Activated naive CD8-positive, alpha-beta T cell treated with anti-CD3 and anti-CD28 coated beads, Interleukin-2, amount 10 ng/mL, durations not matched to agents 7 days and 5 days (primary cell): Measurements from ENCODE around the gene PKDCC. TPM values are rescaled to one million over a fixed set of nuclear protein-coding genes. Genes with fewer than 3 reads are reported as not detected.

ENCODE experiments used
- ATAC-seq: fragments of 150-1000 bp; cut with Tn5 transposase; one replicate; pipeline ENCODE4 v1.10.0; 2021; ENCODE audit warnings: low read depth, moderate library complexity
- POLR2A ChIA-PET: fragments of 350-600 bp; sonication (Branson Sonifier 250); formaldehyde crosslinking; loops from one replicate; lab custom pipeline; 2021; ENCODE audit warnings: antibody characterized with exemption; lab: Charles Lee
- DNase-seq: peaks from one replicate; pipeline ENCODE4 v3.0.0; 2021
- H3K27ac Mint-ChIP-seq: one replicate; pipeline ENCODE4 v1.8.0; 2022; ENCODE audit warnings: mild to moderate bottlenecking, mixed read lengths
- H3K27me3 Mint-ChIP-seq: one replicate; pipeline ENCODE4 v1.8.0; 2022; ENCODE audit warnings: mild to moderate bottlenecking, moderate library complexity, mixed read lengths
- H3K36me3 Mint-ChIP-seq: one replicate; pipeline ENCODE4 v1.8.0; 2021; ENCODE audit warnings: mild to moderate bottlenecking, mixed read lengths
- H3K4me1 Mint-ChIP-seq: one replicate; pipeline ENCODE4 v1.8.0; 2021; ENCODE audit warnings: mixed read lengths
- H3K4me3 Mint-ChIP-seq: one replicate; pipeline ENCODE4 v1.8.0; 2022; ENCODE audit warnings: mild to moderate bottlenecking, moderate library complexity, mixed read lengths
- H3K9me3 Mint-ChIP-seq: one replicate; pipeline ENCODE4 v1.8.0; 2021; ENCODE audit warnings: mixed read lengths
- total RNA-seq, 2 experiments: library from RNA; stranded (reverse); gene quantifications; one replicate each; pipeline ENCODE4 v1.2.3, GENCODE V29; 2021

Gene PKDCC
- total RNA-seq, result not detected

DNA sequence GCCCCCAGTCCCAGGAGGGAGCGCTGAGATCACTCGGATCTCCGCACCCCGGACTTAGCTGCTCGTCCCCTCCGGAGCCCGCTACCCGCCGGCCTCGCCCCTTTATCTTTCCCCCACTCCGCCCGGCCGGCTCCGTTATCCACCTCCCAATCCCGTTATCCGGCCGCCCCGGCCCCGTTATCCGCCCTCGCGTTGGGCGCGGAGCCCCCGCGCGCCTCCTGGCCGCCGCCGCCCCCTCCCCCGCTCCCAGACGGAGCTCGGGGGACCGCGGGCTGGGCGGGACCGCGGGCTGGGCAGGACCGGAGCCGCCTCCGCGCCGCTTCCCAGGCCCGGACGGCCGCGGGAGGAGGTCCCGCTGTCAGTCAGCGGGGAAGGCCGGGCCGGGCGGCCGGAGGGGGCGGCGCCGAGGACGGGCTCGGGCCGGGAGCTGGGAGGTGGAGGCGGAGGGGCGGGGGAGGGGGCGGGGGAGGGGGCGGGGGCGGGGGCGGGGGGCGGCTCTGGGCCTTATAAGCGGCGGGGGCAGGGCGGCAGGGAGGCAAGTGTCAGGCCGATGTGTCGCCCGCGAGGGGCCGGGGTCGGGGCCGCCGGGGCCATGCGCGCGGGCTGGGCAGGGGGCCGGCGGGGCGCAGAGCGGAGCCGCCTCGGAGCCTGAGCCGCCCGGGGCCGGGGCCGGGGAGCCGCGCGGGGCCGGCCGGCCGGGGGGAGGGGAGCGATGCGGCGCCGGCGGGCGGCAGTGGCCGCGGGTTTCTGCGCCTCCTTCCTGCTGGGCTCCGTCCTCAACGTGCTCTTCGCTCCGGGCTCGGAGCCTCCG lies at the start of gene PKDCC:
Gene PKDCC (plus strand): TSS at position 534 of the 811 bp plus-strand sequence. CDS start 179 bp downstream, at position 713.
- H3K27me3 Mint-ChIP-seq, result peaks cover 64% of the 10 kb centered on the region
- peak; percentile 54 for DNase-seq
- no peaks in the 10 kb centered on the region for H3K9me3 Mint-ChIP-seq
- peak; percentile 63 for ATAC-seq
- H3K4me1 Mint-ChIP-seq, result no peaks in the 10 kb centered on the region
- H3K36me3 Mint-ChIP-seq, result no peaks in the 10 kb centered on the region
- no peak within 1 kb of the TSS for H3K27ac Mint-ChIP-seq
- POLR2A ChIA-PET, result no interaction called here
- peak within 1 kb of the TSS; percentile 44 for H3K4me3 Mint-ChIP-seq

GRCh38 chr2:41998186-41999127 lies 49.4 kb upstream of the PKDCC start:
- ATAC-seq, result no peak
- H3K27me3 Mint-ChIP-seq, result peaks cover 4% of the 10 kb centered on the region
- no peak overlapping the region for H3K4me3 Mint-ChIP-seq
- H3K36me3 Mint-ChIP-seq, result no peaks in the 10 kb centered on the region
- POLR2A ChIA-PET, result no interaction called here
- H3K27ac Mint-ChIP-seq, result no peak overlapping the region
- H3K4me1 Mint-ChIP-seq, result no peaks in the 10 kb centered on the region
- DNase-seq, result no peak
- H3K9me3 Mint-ChIP-seq, result no peaks in the 10 kb centered on the region

- H3K4me3 Mint-ChIP-seq, result no peak overlapping the region
- H3K36me3 Mint-ChIP-seq, result peaks cover 2% of the 10 kb centered on the region
- H3K4me1 Mint-ChIP-seq, result no peaks in the 10 kb centered on the region
- peaks cover 2% of the 10 kb centered on the region for H3K9me3 Mint-ChIP-seq
- ATAC-seq (no peak), DNase-seq (no peak)
- POLR2A ChIA-PET, result no interaction called here
- H3K27me3 Mint-ChIP-seq, result peaks cover 6% of the 10 kb centered on the region
- no peak overlapping the region for H3K27ac Mint-ChIP-seq
These were observed 48.7 kb upstream of the PKDCC start for GRCh38 chr2:41999128-41999480.

- ATAC-seq, result no peak
- Mint-ChIP-seq H3K4me1 (no peaks in the 10 kb centered on the region), H3K27me3 (peaks cover 6% of the 10 kb centered on the region), H3K9me3 (peaks cover 6% of the 10 kb centered on the region), H3K4me3 (no peak overlapping the region), H3K27ac (no peak overlapping the region), H3K36me3 (peaks cover 2% of the 10 kb centered on the region)
- POLR2A ChIA-PET, result no interaction called here
- DNase-seq, result no peak
These were observed 48.1 kb upstream of the PKDCC start for GRCh38 chr2:41999592-42000281.

DNA sequence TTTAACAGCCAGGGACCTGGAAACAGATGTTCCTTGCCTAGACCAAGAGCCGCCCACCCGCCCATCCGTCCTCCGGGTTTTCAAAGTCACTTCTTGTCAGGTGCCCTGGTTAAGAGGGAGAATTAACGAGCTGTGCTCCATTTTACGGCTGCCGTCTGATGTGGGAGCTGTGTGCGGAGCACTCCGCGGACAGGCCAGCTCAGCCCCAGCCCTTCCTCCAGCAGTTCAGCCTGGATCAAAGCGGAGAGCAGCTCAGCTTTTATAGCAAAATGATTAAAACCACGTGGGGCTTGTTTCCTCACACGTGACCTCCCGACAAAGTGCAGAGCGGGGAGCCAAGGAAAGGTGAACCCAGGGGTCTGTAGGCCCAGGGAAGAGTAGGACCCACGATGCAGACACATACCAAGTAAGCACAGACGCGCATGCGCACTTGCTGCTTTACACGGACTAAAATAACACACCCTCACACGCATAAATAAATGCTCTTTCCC lies 46.1 kb upstream of the PKDCC start:
- DNase-seq (no peak), ATAC-seq (no peak)
- Mint-ChIP-seq H3K4me3 (no peak overlapping the region), H3K27ac (no peak overlapping the region), H3K4me1 (no peaks in the 10 kb centered on the region), H3K36me3 (peaks cover 2% of the 10 kb centered on the region), H3K9me3 (peaks cover 10% of the 10 kb centered on the region), H3K27me3 (peaks cover 7% of the 10 kb centered on the region)
- POLR2A ChIA-PET, result no interaction called here

DNA sequence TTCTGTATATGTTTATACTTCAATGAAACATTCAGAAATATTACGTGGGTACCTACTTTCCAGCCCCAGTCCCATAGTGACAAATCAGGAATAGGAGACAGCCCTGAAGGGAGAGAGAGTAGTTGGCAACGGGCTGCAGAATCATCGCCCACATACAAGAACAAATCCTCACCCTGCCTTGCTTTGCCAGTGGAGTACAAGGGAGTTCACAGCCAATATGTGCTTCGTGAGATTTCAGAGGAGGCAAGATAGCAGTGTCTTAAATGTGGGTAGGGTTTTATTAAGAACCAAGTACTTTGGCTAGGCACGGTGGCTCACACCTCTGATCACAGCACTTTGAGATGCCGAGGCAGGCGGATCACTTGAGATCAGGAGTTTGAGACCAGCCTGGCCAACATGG lies 40.3 kb upstream of the PKDCC start:
- POLR2A ChIA-PET, result no interaction called here
- ATAC-seq (no peak), DNase-seq (no peak)
- Mint-ChIP-seq H3K27ac (no peak overlapping the region), H3K9me3 (peaks cover 10% of the 10 kb centered on the region), H3K36me3 (peaks cover 2% of the 10 kb centered on the region), H3K4me3 (no peak overlapping the region), H3K27me3 (peaks cover 8% of the 10 kb centered on the region), H3K4me1 (peaks cover 3% of the 10 kb centered on the region)

DNA sequence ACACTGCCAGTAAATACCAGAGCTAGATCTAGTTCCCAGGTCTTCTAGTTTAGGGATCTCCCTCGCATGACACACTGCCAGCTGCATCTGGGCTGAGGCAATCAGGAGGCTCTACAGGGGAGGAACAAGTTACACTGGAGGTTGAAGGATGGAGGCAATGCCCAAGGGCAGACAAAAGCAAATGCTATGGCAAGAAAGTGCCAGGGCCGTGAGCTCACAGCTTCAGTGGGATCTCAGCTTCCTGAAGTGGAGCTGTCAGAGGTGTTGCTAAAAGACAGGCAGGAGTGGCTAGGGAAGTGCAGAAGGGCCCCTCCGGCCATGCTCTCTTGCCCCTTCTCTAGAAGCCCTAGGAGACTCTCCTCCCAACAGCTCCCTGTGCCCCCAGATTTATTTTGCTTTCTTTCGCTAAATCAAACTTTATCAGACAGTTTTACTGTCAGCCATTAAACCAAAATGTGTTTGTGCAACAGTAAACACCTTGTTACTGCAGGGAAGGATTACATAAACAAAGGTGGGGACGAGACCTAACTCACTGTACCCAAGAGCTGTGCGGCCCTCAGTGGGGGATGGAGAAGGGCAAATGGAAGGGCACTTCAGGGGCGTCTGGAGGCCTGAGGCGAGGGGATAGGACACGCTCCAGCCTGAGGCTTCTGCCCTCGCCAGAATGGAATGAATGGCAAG lies 39.4 kb upstream of the PKDCC start:
- no peak overlapping the region for H3K4me3 Mint-ChIP-seq
- peaks cover 8% of the 10 kb centered on the region for H3K27me3 Mint-ChIP-seq
- peaks cover 10% of the 10 kb centered on the region for H3K9me3 Mint-ChIP-seq
- H3K4me1 Mint-ChIP-seq, result peaks cover 3% of the 10 kb centered on the region
- ATAC-seq (no peak), DNase-seq (no peak)
- POLR2A ChIA-PET, result no interaction called here
- H3K36me3 Mint-ChIP-seq, result peaks cover 2% of the 10 kb centered on the region
- H3K27ac Mint-ChIP-seq, result no peak overlapping the region

DNA sequence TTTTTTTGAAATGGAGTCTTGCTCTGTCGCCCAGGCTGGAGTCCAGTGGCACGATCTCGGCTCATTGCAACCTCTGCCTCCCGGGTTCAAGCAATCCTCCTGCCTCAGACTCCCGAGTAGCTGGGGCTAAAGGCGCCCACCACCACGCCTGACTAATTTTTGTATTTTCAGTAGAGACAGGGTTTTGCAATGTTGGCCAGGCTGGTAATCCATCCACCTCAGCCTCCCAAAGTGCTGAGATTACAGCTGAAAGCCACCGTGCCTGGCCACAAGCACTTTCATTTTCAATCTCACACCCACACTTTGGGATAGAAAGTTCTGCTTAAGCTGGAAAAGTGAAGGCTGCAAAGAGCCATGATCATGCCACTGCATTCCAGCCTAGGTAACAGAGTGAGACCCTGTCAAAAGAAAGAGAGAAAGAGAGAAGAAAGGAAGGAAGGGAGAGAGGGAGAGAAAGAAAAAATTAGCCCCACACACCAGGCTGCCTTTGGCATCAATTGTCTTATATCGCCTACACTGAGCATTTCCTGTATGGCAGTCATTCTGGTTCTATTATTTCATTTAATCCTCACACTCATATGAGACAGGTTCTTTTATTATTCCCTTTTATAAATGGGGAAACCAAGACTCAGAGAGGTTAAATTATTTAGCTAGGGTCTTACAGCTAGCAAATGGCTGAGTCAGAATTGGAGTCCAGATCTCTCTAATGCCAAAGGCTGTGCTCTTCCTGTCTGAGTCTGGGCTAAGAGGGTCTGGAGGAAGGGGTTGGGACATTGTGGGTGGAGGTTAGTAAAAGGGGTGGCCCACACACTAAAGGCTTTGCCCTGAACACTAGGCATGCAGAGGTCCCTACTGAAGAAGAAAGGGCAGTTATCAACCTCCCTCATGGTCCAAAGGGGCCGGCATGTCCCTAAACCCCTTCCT lies 37.9 kb upstream of the PKDCC start:
- Mint-ChIP-seq H3K36me3 (no peaks in the 10 kb centered on the region), H3K27ac (no peak overlapping the region), H3K4me1 (peaks cover 3% of the 10 kb centered on the region), H3K27me3 (peaks cover 6% of the 10 kb centered on the region), H3K9me3 (peaks cover 4% of the 10 kb centered on the region), H3K4me3 (peak overlapping the region; percentile 70)
- POLR2A ChIA-PET, result no interaction called here
- no peak for ATAC-seq
- DNase-seq, result no peak

DNA sequence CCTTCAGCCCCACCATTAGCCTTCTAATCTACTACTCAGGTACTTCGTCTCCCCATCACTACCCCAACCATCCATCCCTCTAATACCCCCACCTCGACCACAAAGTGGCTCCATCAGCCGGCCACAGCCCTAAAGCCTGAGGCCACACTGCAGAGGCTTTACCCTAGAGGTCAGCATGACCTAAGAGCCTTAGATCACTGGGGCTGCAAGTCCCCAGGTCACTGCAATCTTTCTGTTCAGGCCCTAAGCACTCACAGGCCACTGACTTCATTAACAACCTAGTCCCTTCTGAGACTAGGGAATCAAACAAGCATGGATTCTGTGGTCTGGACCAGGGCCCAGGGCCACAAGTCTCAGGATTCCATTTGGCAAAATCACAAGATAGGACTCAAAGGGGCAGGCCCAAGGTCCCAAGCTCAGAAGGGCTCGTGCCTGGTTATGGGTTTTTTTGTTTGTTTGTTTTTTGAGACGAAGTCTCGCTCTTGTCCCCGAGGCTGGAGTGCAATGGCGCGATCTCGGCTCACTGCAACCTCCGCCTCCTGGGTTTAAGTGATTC lies 37.0 kb upstream of the PKDCC start:
- Mint-ChIP-seq H3K27me3 (peaks cover 6% of the 10 kb centered on the region), H3K9me3 (no peaks in the 10 kb centered on the region), H3K27ac (no peak overlapping the region), H3K4me1 (peaks cover 3% of the 10 kb centered on the region), H3K36me3 (peaks cover 2% of the 10 kb centered on the region), H3K4me3 (no peak overlapping the region)
- ATAC-seq (no peak), DNase-seq (no peak)
- POLR2A ChIA-PET, result no interaction called here

DNA sequence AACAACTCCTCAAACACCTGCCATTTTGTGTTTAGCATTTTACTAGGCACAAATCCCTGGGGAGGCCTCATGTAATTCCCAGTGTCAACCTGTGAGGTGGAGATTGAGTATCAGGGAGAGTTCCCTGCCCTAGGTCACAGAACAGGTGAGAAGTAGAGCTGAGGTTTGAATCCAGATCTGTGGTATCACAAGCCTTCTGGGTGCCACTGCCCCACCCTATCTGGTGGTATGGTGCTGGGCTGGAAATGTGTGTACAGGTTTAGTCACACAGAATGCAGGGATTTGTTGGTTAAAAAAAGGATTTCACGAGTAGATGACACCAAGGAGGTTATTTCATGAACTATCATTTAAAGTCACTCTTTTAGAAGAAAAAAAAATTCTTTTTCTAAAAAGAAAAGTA lies 35.7 kb upstream of the PKDCC start:
- no peak overlapping the region for H3K4me3 Mint-ChIP-seq
- no peaks in the 10 kb centered on the region for H3K9me3 Mint-ChIP-seq
- H3K4me1 Mint-ChIP-seq, result peaks cover 3% of the 10 kb centered on the region
- ATAC-seq (no peak), DNase-seq (no peak)
- POLR2A ChIA-PET, result no interaction called here
- H3K36me3 Mint-ChIP-seq, result peaks cover 2% of the 10 kb centered on the region
- peaks cover 3% of the 10 kb centered on the region for H3K27me3 Mint-ChIP-seq
- H3K27ac Mint-ChIP-seq, result no peak overlapping the region

DNA sequence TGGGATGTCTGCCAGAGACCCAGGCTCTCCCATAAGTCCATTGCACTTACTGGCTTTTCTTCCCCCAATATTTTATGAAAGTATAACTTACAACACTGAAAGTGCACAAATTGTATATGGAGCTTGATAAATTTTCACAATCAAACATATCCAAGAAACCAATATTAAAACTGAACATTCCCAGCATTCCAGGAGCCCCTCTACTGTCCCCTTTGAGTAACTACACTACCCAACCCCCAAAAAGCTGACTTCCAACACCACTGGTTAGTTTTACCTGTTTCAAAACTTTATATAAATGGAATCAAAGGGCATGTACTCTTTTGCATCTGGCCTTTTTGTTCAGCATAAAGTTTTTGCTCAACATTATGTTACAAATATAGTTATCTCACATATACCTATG lies 35.2 kb upstream of the PKDCC start:
- Mint-ChIP-seq H3K9me3 (peaks cover 3% of the 10 kb centered on the region), H3K27me3 (no peaks in the 10 kb centered on the region), H3K36me3 (peaks cover 2% of the 10 kb centered on the region), H3K4me1 (peaks cover 3% of the 10 kb centered on the region), H3K27ac (no peak overlapping the region), H3K4me3 (no peak overlapping the region)
- DNase-seq (no peak), ATAC-seq (no peak)
- POLR2A ChIA-PET, result no interaction called here

GRCh38 chr2:42013409-42013808 lies 34.4 kb upstream of the PKDCC start:
- DNase-seq (no peak), ATAC-seq (no peak)
- H3K27ac Mint-ChIP-seq, result no peak overlapping the region
- peaks cover 3% of the 10 kb centered on the region for H3K4me1 Mint-ChIP-seq
- H3K36me3 Mint-ChIP-seq, result peaks cover 2% of the 10 kb centered on the region
- H3K27me3 Mint-ChIP-seq, result no peaks in the 10 kb centered on the region
- POLR2A ChIA-PET, result no interaction called here
- H3K9me3 Mint-ChIP-seq, result peaks cover 3% of the 10 kb centered on the region
- H3K4me3 Mint-ChIP-seq, result no peak overlapping the region
